HG03159 (cell line): ENCODE results near the gene DGLUCY.
"Not testable (repeated sequence)": the region's sequence is repeated elsewhere in the genome, so short reads cannot be mapped to it uniquely, and the experiment has no call there.

Experiments used
- ATAC-seq: cut with Tn5 transposase; IDR thresholded peaks from one replicate; pipeline ENCODE4 v1.9.1; 2021; ENCODE audit warnings: mild to moderate bottlenecking, moderate library complexity; ENCODE audit not compliant: unreplicated experiment

DGLUCY gene

GRCh38 chr14:91167380-91167770 lies 53.5 kb downstream of the DGLUCY start:
- ATAC-seq: no peak

- ATAC-seq: no peak
These were observed 56.1 kb downstream of the DGLUCY start for GRCh38 chr14:91169951-91170350.

GRCh38 chr14:91170504-91171121 lies 56.7 kb downstream of the DGLUCY start:
- ATAC-seq: no peak

- ATAC-seq: no peak
These were observed 57.4 kb downstream of the DGLUCY start for GRCh38 chr14:91171291-91171690.

GRCh38 chr14:91173221-91173670 lies 59.4 kb downstream of the DGLUCY start:
- no peak for ATAC-seq

GRCh38 chr14:91173904-91174303 lies 60.0 kb downstream of the DGLUCY start:
- no peak for ATAC-seq

GRCh38 chr14:91175291-91176201 lies 61.7 kb downstream of the DGLUCY start:
- no peak for ATAC-seq

GRCh38 chr14:91177073-91178034 lies 63.5 kb downstream of the DGLUCY start:
- no peak for ATAC-seq

GRCh38 chr14:91180611-91181010 lies 66.7 kb downstream of the DGLUCY start:
- no peak for ATAC-seq

- ATAC-seq: not testable (repeated sequence)
These were observed 68.9 kb downstream of the DGLUCY start for GRCh38 chr14:91182753-91183152.

- ATAC-seq: no peak
These were observed 70.7 kb downstream of the DGLUCY start for GRCh38 chr14:91184559-91184958.

GRCh38 chr14:91185721-91186120 lies 71.8 kb downstream of the DGLUCY start:
- ATAC-seq: no peak

GRCh38 chr14:91186515-91187066 lies 72.7 kb downstream of the DGLUCY start:
- no peak for ATAC-seq

GRCh38 chr14:91187271-91187670 lies 73.4 kb downstream of the DGLUCY start:
- no peak for ATAC-seq

- no peak for ATAC-seq
These were observed 77.0 kb downstream of the DGLUCY start for GRCh38 chr14:91190853-91191252.

- ATAC-seq: no peak
These were observed 79.2 kb downstream of the DGLUCY start for GRCh38 chr14:91193069-91193468.

- no peak for ATAC-seq
These were observed 82.0 kb downstream of the DGLUCY start for GRCh38 chr14:91195881-91196280.

GRCh38 chr14:91197631-91198030 lies 83.8 kb downstream of the DGLUCY start:
- no peak for ATAC-seq

- not testable (repeated sequence) for ATAC-seq
These were observed 86.9 kb downstream of the DGLUCY start for GRCh38 chr14:91200802-91201201.

- ATAC-seq: no peak
These were observed 88.5 kb downstream of the DGLUCY start for GRCh38 chr14:91202234-91202974.
